ENCODE measurements around the gene CSNK1G2. TPM values are rescaled to one million over a fixed set of nuclear protein-coding genes. Genes with fewer than 3 reads are reported as not detected.

Gene CSNK1G2
- total and polyA plus RNA-seq, 2 experiments from 2014 or later, result 39.6 to 147 TPM

DNA sequence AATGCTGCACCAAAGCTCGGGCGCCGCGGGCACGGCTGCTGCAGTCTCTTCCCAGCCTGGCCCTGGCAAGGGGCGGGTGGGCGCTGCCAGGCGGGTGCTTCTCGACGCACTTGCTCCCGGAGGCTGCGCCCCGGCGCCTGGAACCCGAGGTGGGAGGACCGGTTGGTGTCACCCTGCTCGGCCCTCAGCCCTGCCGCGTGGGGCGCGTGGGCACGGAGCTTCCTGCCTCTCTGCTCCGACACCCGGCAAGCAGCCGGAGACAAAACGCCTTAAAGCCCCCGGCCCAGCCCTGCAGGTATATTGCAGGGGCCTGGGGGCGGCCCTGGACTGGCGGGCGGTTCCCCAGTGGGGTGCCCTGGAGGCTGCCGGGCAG is 39.8 kb downstream of the CSNK1G2 start (continued):
- TF ChIP-seq, protein P1, sequence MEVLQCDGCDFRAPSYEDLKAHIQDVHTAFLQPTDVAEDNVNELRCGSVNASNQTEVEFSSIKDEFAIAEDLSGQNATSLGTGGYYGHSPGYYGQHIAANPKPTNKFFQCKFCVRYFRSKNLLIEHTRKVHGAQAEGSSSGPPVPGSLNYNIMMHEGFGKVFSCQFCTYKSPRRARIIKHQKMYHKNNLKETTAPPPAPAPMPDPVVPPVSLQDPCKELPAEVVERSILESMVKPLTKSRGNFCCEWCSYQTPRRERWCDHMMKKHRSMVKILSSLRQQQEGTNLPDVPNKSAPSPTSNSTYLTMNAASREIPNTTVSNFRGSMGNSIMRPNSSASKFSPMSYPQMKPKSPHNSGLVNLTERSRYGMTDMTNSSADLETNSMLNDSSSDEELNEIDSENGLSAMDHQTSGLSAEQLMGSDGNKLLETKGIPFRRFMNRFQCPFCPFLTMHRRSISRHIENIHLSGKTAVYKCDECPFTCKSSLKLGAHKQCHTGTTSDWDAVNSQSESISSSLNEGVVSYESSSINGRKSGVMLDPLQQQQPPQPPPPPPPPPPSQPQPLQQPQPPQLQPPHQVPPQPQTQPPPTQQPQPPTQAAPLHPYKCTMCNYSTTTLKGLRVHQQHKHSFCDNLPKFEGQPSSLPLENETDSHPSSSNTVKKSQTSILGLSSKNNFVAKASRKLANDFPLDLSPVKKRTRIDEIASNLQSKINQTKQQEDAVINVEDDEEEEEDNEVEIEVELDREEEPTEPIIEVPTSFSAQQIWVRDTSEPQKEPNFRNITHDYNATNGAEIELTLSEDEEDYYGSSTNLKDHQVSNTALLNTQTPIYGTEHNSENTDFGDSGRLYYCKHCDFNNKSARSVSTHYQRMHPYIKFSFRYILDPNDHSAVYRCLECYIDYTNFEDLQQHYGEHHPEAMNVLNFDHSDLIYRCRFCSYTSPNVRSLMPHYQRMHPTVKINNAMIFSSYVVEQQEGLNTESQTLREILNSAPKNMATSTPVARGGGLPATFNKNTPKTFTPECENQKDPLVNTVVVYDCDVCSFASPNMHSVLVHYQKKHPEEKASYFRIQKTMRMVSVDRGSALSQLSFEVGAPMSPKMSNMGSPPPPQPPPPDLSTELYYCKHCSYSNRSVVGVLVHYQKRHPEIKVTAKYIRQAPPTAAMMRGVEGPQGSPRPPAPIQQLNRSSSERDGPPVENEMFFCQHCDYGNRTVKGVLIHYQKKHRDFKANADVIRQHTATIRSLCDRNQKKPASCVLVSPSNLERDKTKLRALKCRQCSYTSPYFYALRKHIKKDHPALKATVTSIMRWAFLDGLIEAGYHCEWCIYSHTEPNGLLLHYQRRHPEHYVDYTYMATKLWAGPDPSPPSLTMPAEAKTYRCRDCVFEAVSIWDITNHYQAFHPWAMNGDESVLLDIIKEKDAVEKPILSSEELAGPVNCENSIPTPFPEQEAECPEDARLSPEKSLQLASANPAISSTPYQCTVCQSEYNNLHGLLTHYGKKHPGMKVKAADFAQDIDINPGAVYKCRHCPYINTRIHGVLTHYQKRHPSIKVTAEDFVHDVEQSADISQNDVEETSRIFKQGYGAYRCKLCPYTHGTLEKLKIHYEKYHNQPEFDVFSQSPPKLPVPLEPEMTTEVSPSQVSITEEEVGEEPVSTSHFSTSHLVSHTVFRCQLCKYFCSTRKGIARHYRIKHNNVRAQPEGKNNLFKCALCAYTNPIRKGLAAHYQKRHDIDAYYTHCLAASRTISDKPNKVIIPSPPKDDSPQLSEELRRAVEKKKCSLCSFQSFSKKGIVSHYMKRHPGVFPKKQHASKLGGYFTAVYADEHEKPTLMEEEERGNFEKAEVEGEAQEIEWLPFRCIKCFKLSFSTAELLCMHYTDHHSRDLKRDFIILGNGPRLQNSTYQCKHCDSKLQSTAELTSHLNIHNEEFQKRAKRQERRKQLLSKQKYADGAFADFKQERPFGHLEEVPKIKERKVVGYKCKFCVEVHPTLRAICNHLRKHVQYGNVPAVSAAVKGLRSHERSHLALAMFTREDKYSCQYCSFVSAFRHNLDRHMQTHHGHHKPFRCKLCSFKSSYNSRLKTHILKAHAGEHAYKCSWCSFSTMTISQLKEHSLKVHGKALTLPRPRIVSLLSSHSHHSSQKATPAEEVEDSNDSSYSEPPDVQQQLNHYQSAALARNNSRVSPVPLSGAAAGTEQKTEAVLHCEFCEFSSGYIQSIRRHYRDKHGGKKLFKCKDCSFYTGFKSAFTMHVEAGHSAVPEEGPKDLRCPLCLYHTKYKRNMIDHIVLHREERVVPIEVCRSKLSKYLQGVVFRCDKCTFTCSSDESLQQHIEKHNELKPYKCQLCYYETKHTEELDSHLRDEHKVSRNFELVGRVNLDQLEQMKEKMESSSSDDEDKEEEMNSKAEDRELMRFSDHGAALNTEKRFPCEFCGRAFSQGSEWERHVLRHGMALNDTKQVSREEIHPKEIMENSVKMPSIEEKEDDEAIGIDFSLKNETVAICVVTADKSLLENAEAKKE (CRISPR knock-in tag; IDR thresholded peaks at IDR 0.05), result no peak
- TF ChIP-seq, protein P2, sequence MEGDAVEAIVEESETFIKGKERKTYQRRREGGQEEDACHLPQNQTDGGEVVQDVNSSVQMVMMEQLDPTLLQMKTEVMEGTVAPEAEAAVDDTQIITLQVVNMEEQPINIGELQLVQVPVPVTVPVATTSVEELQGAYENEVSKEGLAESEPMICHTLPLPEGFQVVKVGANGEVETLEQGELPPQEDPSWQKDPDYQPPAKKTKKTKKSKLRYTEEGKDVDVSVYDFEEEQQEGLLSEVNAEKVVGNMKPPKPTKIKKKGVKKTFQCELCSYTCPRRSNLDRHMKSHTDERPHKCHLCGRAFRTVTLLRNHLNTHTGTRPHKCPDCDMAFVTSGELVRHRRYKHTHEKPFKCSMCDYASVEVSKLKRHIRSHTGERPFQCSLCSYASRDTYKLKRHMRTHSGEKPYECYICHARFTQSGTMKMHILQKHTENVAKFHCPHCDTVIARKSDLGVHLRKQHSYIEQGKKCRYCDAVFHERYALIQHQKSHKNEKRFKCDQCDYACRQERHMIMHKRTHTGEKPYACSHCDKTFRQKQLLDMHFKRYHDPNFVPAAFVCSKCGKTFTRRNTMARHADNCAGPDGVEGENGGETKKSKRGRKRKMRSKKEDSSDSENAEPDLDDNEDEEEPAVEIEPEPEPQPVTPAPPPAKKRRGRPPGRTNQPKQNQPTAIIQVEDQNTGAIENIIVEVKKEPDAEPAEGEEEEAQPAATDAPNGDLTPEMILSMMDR (conservative IDR thresholded peaks at IDR 0.05; ENCODE audit: low read depth in 2 of 2), result no peak

DNA sequence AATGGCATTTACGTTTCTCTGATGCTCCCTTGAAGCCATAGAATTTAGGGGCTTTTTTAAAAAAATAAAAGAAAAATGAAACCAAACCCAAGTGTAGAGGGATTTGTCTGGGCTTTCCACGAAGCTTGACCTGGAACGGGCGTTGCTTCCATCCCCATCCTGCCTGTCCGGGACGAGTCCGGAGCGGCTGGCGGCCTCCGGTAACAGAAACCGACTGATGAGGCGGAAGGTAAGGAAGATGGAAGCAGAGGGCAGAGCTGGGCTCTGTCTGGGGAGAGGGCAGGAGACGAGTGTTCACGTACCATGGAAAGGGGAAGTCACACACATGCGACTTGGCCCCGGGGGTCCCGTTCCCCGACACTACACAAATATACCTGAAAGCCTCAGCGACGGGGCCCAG is 40.3 kb downstream of the CSNK1G2 start:
- Mint-ChIP-seq H3K9me3 (no peaks in the 10 kb centered on the region), H3K4me1 (no peaks in the 10 kb centered on the region), H3K36me3 (ENCODE audit: low read depth) (peaks cover 32% of the 10 kb centered on the region), H3K27ac (no peak overlapping the region; the same call in 1 of the 2 replicates), H3K4me3 (no peak overlapping the region; the same call in 2 of the 3 replicates), H3K27me3 (ENCODE audit: insufficient read depth, low read depth, poor library complexity) (peaks cover 7% of the 10 kb centered on the region)
- Histone ChIP-seq H3K79me2 (replicated peaks; ENCODE audit: insufficient read depth) (peaks cover 7% of the 10 kb centered on the region; the same call in 1 of the 2 replicates), H3K4me2 (no peak overlapping the region), H3K27ac (ENCODE audit: low read depth) (no peak overlapping the region), H3K36me3 (ENCODE audit: insufficient read depth) (no peaks in the 10 kb centered on the region), H3K27me3 (ENCODE audit: insufficient read depth) (no peaks in the 10 kb centered on the region), H3K4me3 (no peak overlapping the region), H4K20me1 (replicated peaks; ENCODE audit: insufficient read depth) (no peaks in the 10 kb centered on the region; the same call in none of the 2 replicates), H3K9me2 (ENCODE audit: insufficient read depth) (no peaks in the 10 kb centered on the region), H2AFZ (no peak overlapping the region), H3F3A (replicated peaks; ENCODE audit: low read depth) (peaks cover 20% of the 10 kb centered on the region; the same call in 1 of the 2 replicates), H3K4me1 (ENCODE audit: insufficient read depth) (no peaks in the 10 kb centered on the region)
- ATAC-seq (no peak), DNase-seq (ENCODE audit: low spot score) (no peak)
- TF ChIP-seq POLR2AphosphoS5 (IDR thresholded peaks at IDR 0.05; ENCODE audit: low read depth) (no peak), JUNB (IDR thresholded peaks at IDR 0.05; ENCODE audit: unreplicated experiment) (no peak), NANOG (IDR thresholded peaks at IDR 0.05; ENCODE audit: borderline replicate concordance) (no peak)
- TF ChIP-seq, protein P2 (conservative IDR thresholded peaks at IDR 0.05; ENCODE audit: low read depth in 2 of 2), result no peak
- TF ChIP-seq, protein P1 (CRISPR knock-in tag; IDR thresholded peaks at IDR 0.05), result no peak

Measured in GM23338 (cell line).